Keratinocyte (primary cell): ENCODE data around the gene STAB2. TPM values are rescaled to one million over a fixed set of nuclear protein-coding genes. Genes with fewer than 3 reads are reported as not detected.

Source experiments
- DNase-seq: peaks from one replicate; pipeline ENCODE4 v3.0.0-alpha.2; 2011; ENCODE audit warnings: low read depth, missing footprints, low spot score
- FAIRE-seq: peaks from 2 replicates; lab custom pipeline; 2011; peaks lifted over from hg19 to GRCh38; lab: Jason Lieb, UNC
- H2AFZ ChIP-seq: 2 replicates; pipeline ENCODE4 v1.6.0; 2012; ENCODE audit warnings: low read length, control low read depth, inconsistent platforms; ENCODE audit not compliant: control insufficient read depth
- H3K27ac ChIP-seq: 2 replicates; pipeline ENCODE4 v1.5.1; 2011; ENCODE audit warnings: low read length; ENCODE audit not compliant: control insufficient read depth, insufficient read depth
- H3K27me3 ChIP-seq: 3 replicates; pipeline ENCODE4 v1.6.0; 2011; ENCODE audit warnings: low read length; ENCODE audit not compliant: control insufficient read depth, insufficient read depth; ENCODE audit errors: extremely low read depth
- H3K36me3 ChIP-seq, 2 experiments: 2 replicates in 1 of 2; 3 replicates in 1 of 2; pipeline ENCODE4 v1.5.1; 2011; ENCODE audit warnings: low read length in 2 of 2, mild to moderate bottlenecking in 1 of 2; ENCODE audit not compliant: control insufficient read depth in 2 of 2, insufficient read depth in 2 of 2; ENCODE audit errors: extremely low read depth in 1 of 2
- H3K4me1 ChIP-seq: 3 replicates; pipeline ENCODE4 v1.5.1; 2011; ENCODE audit warnings: low read length; ENCODE audit not compliant: control insufficient read depth, insufficient read depth; ENCODE audit errors: extremely low read depth
- H3K4me2 ChIP-seq: 3 replicates; pipeline ENCODE4 v1.6.0; 2011; ENCODE audit warnings: low read depth, low read length; ENCODE audit not compliant: control insufficient read depth, insufficient read depth; ENCODE audit errors: extremely low read depth
- H3K4me3 ChIP-seq, 3 experiments: fragments of 200-600 bp in 1 of 3; sonication (generic) in 1 of 3; 2 replicates in 2 of 3; 3 replicates in 1 of 3; pipeline ENCODE4 v1.5.1; 2011 to 2016; ENCODE audit warnings: low read length in 3 of 3, mild to moderate bottlenecking in 3 of 3, control low read depth in 2 of 3, inconsistent platforms in 1 of 3, low read depth in 1 of 3, mixed read lengths in 1 of 3, mixed run types in 1 of 3, moderate library complexity in 1 of 3; ENCODE audit not compliant: control insufficient read depth in 2 of 3, insufficient read depth in 2 of 3; ENCODE audit errors: extremely low read depth in 1 of 3
- H3K79me2 ChIP-seq: 2 replicates; pipeline ENCODE4 v1.6.0; 2012; ENCODE audit warnings: low read length; ENCODE audit not compliant: control insufficient read depth, insufficient read depth
- H3K9ac ChIP-seq: 3 replicates; pipeline ENCODE4 v1.6.0; 2011; ENCODE audit warnings: low read length; ENCODE audit not compliant: control insufficient read depth, insufficient read depth; ENCODE audit errors: extremely low read depth
- H3K9me1 ChIP-seq: 3 replicates; pipeline ENCODE4 v1.6.0; 2011; ENCODE audit warnings: low read length; ENCODE audit not compliant: control insufficient read depth, insufficient read depth; ENCODE audit errors: extremely low read depth
- H3K9me3 ChIP-seq: 2 replicates; pipeline ENCODE4 v1.5.1; 2012; ENCODE audit warnings: low read depth, low read length; ENCODE audit not compliant: control insufficient read depth
- H4K20me1 ChIP-seq: 3 replicates; pipeline ENCODE4 v1.6.0; 2011; ENCODE audit warnings: low read length; ENCODE audit not compliant: control insufficient read depth, insufficient read depth; ENCODE audit errors: extremely low read depth
- CTCF ChIP-seq, 3 experiments: IDR thresholded peaks in 1 of 3; conservative IDR thresholded peaks in 1 of 3; optimal IDR thresholded peaks in 1 of 3; 2 replicates in 2 of 3; 3 replicates in 1 of 3; pipeline versions ENCODE3 to v1.5.1; 2011; ENCODE audit warnings: low read length in 3 of 3, mild to moderate bottlenecking in 3 of 3, moderate library complexity in 2 of 3, control low read depth in 1 of 3, inconsistent platforms in 1 of 3; ENCODE audit not compliant: insufficient read depth in 2 of 3; ENCODE audit errors: extremely low read depth in 1 of 3
- EZH2 ChIP-seq: IDR thresholded peaks from one replicate; pipeline ENCODE4 v1.6.1; 2012; ENCODE audit warnings: inconsistent platforms, mild to moderate bottlenecking, low read length, moderate library complexity
- dilution Hi-C: fragments of 300-500 bp; cut with MboI; formaldehyde crosslinking; loops from one replicate; pipeline ENCODE4 v1.7.0; 2020; ENCODE audit warnings: low sequenced_read_pairs; ENCODE audit not compliant: extremely low pct_ligation_motif_present
- polyA plus RNA-seq, 5 experiments: library from polyadenylated mRNA; depleted of rRNA in 3 of 5; stranded (reverse) in 3 of 5; stranded (forward) in 1 of 5; unstranded in 1 of 5; fragments of >200 nt; gene quantifications; 1 replicate in 1 of 5; 2 replicates in 3 of 5; 3 replicates in 1 of 5; pipeline versions ENCODE4 v1.2.1 to v1.2.3, GENCODE V29; 2011 to 2012; ENCODE audit warnings: missing spikeins in 2 of 5, low read depth in 1 of 5, low replicate concordance in 1 of 5

STAB2 gene
- polyA plus RNA-seq, 1 donor (not counting 4 experiments of a cell fraction or from before 2014, with no cell fraction given): not detected

- no peak overlapping the region for H3K4me3 ChIP-seq
- no peaks in the 10 kb centered on the region for H3K4me1 ChIP-seq
- no peaks in the 10 kb centered on the region for H3K36me3 ChIP-seq
- no peak for TF ChIP-seq EZH2
- TF ChIP-seq CTCF (optimal IDR thresholded peaks at IDR 0.05 in 1 of 3, IDR thresholded peaks at IDR 0.05 in 1 of 3, conservative IDR thresholded peaks at IDR 0.05 in 1 of 3; ENCODE audit: extremely low read depth in 1 of 3, insufficient read depth in 2 of 3, low read length in 3 of 3): no peak
- H4K20me1 ChIP-seq: no peaks in the 10 kb centered on the region
- no peak overlapping the region for H3K27ac ChIP-seq
- no peaks in the 10 kb centered on the region for H3K9me3 ChIP-seq
- no peaks in the 10 kb centered on the region for H3K79me2 ChIP-seq
- no peak overlapping the region for H2AFZ ChIP-seq
- no peaks in the 10 kb centered on the region for H3K9me1 ChIP-seq
- no peak for DNase-seq
- no peak overlapping the region for H3K4me2 ChIP-seq
- H3K27me3 ChIP-seq: peaks cover 9% of the 10 kb centered on the region
- dilution Hi-C loops: no loop called here
- FAIRE-seq: no peak
- H3K9ac ChIP-seq: no peak overlapping the region
Measured at GRCh38 chr12:103710544-103710943, 123.5 kb downstream of the STAB2 start.

- Histone ChIP-seq H3K9me3 (no peaks in the 10 kb centered on the region), H3K27me3 (peaks cover 9% of the 10 kb centered on the region), H3K27ac (no peak overlapping the region), H3K36me3 (no peaks in the 10 kb centered on the region), H3K4me2 (no peak overlapping the region), H4K20me1 (no peaks in the 10 kb centered on the region), H3K4me1 (no peaks in the 10 kb centered on the region), H3K9me1 (no peaks in the 10 kb centered on the region), H2AFZ (no peak overlapping the region), H3K79me2 (no peaks in the 10 kb centered on the region), H3K9ac (no peak overlapping the region), H3K4me3 (no peak overlapping the region)
- dilution Hi-C loops: no loop called here
- DNase-seq: no peak
- TF ChIP-seq CTCF (optimal IDR thresholded peaks at IDR 0.05 in 1 of 3, IDR thresholded peaks at IDR 0.05 in 1 of 3, conservative IDR thresholded peaks at IDR 0.05 in 1 of 3; ENCODE audit: extremely low read depth in 1 of 3, insufficient read depth in 2 of 3, low read length in 3 of 3) (no peak), EZH2 (no peak)
- no peak for FAIRE-seq
Measured at GRCh38 chr12:103712216-103712615, 125.1 kb downstream of the STAB2 start.
